ENCODE data around the gene ARMC3. TPM values are rescaled to one million over a fixed set of nuclear protein-coding genes. Genes with fewer than 3 reads are reported as not detected.

Gene ARMC3
- polyA plus RNA-seq, 6 donors from 2014 or later = not detected

GRCh38 chr10:22986771-22987542 is 59.1 kb downstream of the ARMC3 start:
- Mint-ChIP-seq H3K4me1 (peaks cover 0 to 6% (median 5%) of the 10 kb centered on the region in 3 donors), H3K9me3 (no peaks in the 10 kb centered on the region), H3K36me3 (no peaks in the 10 kb centered on the region), H3K4me3 (no peak overlapping the region), H3K27me3 (peaks cover 8 to 18% (median 17%) of the 10 kb centered on the region in 3 donors), H3K27ac (no peak overlapping the region)
- ATAC-seq (ENCODE audit: low read depth in 2 of 2) (peak; percentile 47 to 66), DNase-seq (peak; percentile 25)

- Mint-ChIP-seq H3K4me3 (peak overlapping the region in 1 of 8 donors; percentile 34), H3K27me3 (peaks cover 13 to 21% (median 20%) of the 10 kb centered on the region in 3 donors), H3K9me3 (no peaks in the 10 kb centered on the region)
Measured at GRCh38 chr10:22988581-22989360, 60.9 kb downstream of the ARMC3 start.

GRCh38 chr10:22990443-22990842 is 62.6 kb downstream of the ARMC3 start:
- Mint-ChIP-seq H3K36me3 (no peaks in the 10 kb centered on the region), H3K9me3 (no peaks in the 10 kb centered on the region), H3K27ac (no peak overlapping the region), H3K4me1 (peaks cover 0 to 6% (median 5%) of the 10 kb centered on the region in 3 donors), H3K27me3 (peaks cover 18 to 33% (median 20%) of the 10 kb centered on the region in 3 donors), H3K4me3 (no peak overlapping the region)
- DNase-seq (no peak), ATAC-seq (ENCODE audit: low read depth in 2 of 2) (no peak)

More at GRCh38 chr10:22988581-22989360, 60.9 kb downstream of the ARMC3 start:
- Mint-ChIP-seq H3K36me3 (no peaks in the 10 kb centered on the region), H3K4me1 (peaks cover 0 to 6% (median 5%) of the 10 kb centered on the region in 3 donors), H3K27ac (peak overlapping the region in 2 of 6 donors; percentile 27 to 74)
- DNase-seq = peak; percentile 68
- ATAC-seq (ENCODE audit: low read depth in 2 of 2) = peak; percentile 71 to 82

- peaks cover 0 to 6% (median 5%) of the 10 kb centered on the region in 3 donors for H3K4me1 Mint-ChIP-seq
- peaks cover 20 to 41% (median 27%) of the 10 kb centered on the region in 3 donors for H3K27me3 Mint-ChIP-seq
- DNase-seq (no peak), ATAC-seq (ENCODE audit: low read depth in 2 of 2) (no peak)
- no peak overlapping the region for H3K27ac Mint-ChIP-seq
- H3K36me3 Mint-ChIP-seq = no peaks in the 10 kb centered on the region
- H3K4me3 Mint-ChIP-seq = no peak overlapping the region
- no peaks in the 10 kb centered on the region for H3K9me3 Mint-ChIP-seq
Measured at GRCh38 chr10:22992075-22992474, 64.2 kb downstream of the ARMC3 start.

GRCh38 chr10:22992621-22993020 is 64.8 kb downstream of the ARMC3 start:
- no peak overlapping the region for H3K4me3 Mint-ChIP-seq
- H3K27ac Mint-ChIP-seq = no peak overlapping the region
- no peaks in the 10 kb centered on the region for H3K36me3 Mint-ChIP-seq
- peaks cover 20 to 41% (median 27%) of the 10 kb centered on the region in 3 donors for H3K27me3 Mint-ChIP-seq
- ATAC-seq (ENCODE audit: low read depth in 2 of 2) (no peak), DNase-seq (no peak)
- H3K4me1 Mint-ChIP-seq = peaks cover 0 to 6% (median 5%) of the 10 kb centered on the region in 3 donors
- no peaks in the 10 kb centered on the region for H3K9me3 Mint-ChIP-seq

GRCh38 chr10:22993314-22993713 is 65.5 kb downstream of the ARMC3 start:
- peaks cover 0 to 6% (median 5%) of the 10 kb centered on the region in 3 donors for H3K4me1 Mint-ChIP-seq
- H3K4me3 Mint-ChIP-seq = no peak overlapping the region
- ATAC-seq (ENCODE audit: low read depth in 2 of 2) (no peak), DNase-seq (no peak)
- H3K9me3 Mint-ChIP-seq = no peaks in the 10 kb centered on the region
- no peaks in the 10 kb centered on the region for H3K36me3 Mint-ChIP-seq
- H3K27ac Mint-ChIP-seq = no peak overlapping the region
- peaks cover 20 to 41% (median 27%) of the 10 kb centered on the region in 3 donors for H3K27me3 Mint-ChIP-seq

- Mint-ChIP-seq H3K4me3 (peak overlapping the region in 1 of 8 donors; percentile 27), H3K27me3 (peaks cover 31 to 53% (median 37%) of the 10 kb centered on the region in 3 donors), H3K27ac (peak overlapping the region in 1 of 6 donors; percentile 27), H3K36me3 (no peaks in the 10 kb centered on the region), H3K4me1 (no peaks in the 10 kb centered on the region), H3K9me3 (no peaks in the 10 kb centered on the region)
- ATAC-seq (ENCODE audit: low read depth in 2 of 2) = no peak
- no peak for DNase-seq
Measured at GRCh38 chr10:22997096-22997495, 69.2 kb downstream of the ARMC3 start.

- H3K4me1 Mint-ChIP-seq = no peaks in the 10 kb centered on the region
- H3K27ac Mint-ChIP-seq = no peak overlapping the region
- H3K27me3 Mint-ChIP-seq = peaks cover 36 to 62% (median 37%) of the 10 kb centered on the region in 3 donors
- H3K36me3 Mint-ChIP-seq = no peaks in the 10 kb centered on the region
- no peak for ATAC-seq (ENCODE audit: low read depth in 2 of 2)
- no peak overlapping the region for H3K4me3 Mint-ChIP-seq
- DNase-seq = no peak
- no peaks in the 10 kb centered on the region for H3K9me3 Mint-ChIP-seq
Measured at GRCh38 chr10:22998091-22998490, 70.2 kb downstream of the ARMC3 start.

GRCh38 chr10:22999942-23000341 is 72.1 kb downstream of the ARMC3 start:
- H3K9me3 Mint-ChIP-seq = no peaks in the 10 kb centered on the region
- peak overlapping the region in 1 of 6 donors; percentile 12 for H3K27ac Mint-ChIP-seq
- ATAC-seq (ENCODE audit: low read depth in 2 of 2) (no peak), DNase-seq (no peak)
- no peak overlapping the region for H3K4me3 Mint-ChIP-seq
- H3K27me3 Mint-ChIP-seq = peaks cover 35 to 60% (median 41%) of the 10 kb centered on the region in 3 donors
- no peaks in the 10 kb centered on the region for H3K36me3 Mint-ChIP-seq
- no peaks in the 10 kb centered on the region for H3K4me1 Mint-ChIP-seq

GRCh38 chr10:23001901-23002516 is 74.2 kb downstream of the ARMC3 start:
- Mint-ChIP-seq H3K27me3 (peaks cover 40 to 60% (median 44%) of the 10 kb centered on the region in 3 donors), H3K9me3 (no peaks in the 10 kb centered on the region), H3K27ac (no peak overlapping the region), H3K4me3 (no peak overlapping the region), H3K4me1 (no peaks in the 10 kb centered on the region), H3K36me3 (no peaks in the 10 kb centered on the region)
- ATAC-seq (ENCODE audit: low read depth in 2 of 2) = no peak
- no peak for DNase-seq

GRCh38 chr10:23005150-23005549 is 77.3 kb downstream of the ARMC3 start:
- peaks cover 31 to 54% (median 51%) of the 10 kb centered on the region in 3 donors for H3K27me3 Mint-ChIP-seq
- peak overlapping the region in 2 of 6 donors; percentile 47 to 57 for H3K27ac Mint-ChIP-seq
- H3K4me1 Mint-ChIP-seq = no peaks in the 10 kb centered on the region
- H3K4me3 Mint-ChIP-seq = no peak overlapping the region
- no peak for DNase-seq
- no peak for ATAC-seq (ENCODE audit: low read depth in 2 of 2)
- no peaks in the 10 kb centered on the region for H3K9me3 Mint-ChIP-seq
- no peaks in the 10 kb centered on the region for H3K36me3 Mint-ChIP-seq

- no peak overlapping the region for H3K27ac Mint-ChIP-seq
- DNase-seq (no peak), ATAC-seq (ENCODE audit: low read depth in 2 of 2) (no peak)
- no peaks in the 10 kb centered on the region for H3K36me3 Mint-ChIP-seq
- H3K4me1 Mint-ChIP-seq = peaks cover 4 to 5% (median 5%) of the 10 kb centered on the region in 3 donors
- H3K27me3 Mint-ChIP-seq = peaks cover 13 to 33% (median 18%) of the 10 kb centered on the region in 3 donors
- peaks cover 0 to 3% (median 0%) of the 10 kb centered on the region in 7 donors for H3K9me3 Mint-ChIP-seq
- H3K4me3 Mint-ChIP-seq = no peak overlapping the region
Measured at GRCh38 chr10:23013581-23014335, 85.9 kb downstream of the ARMC3 start.
